B cell (primary cell): ENCODE measurements around the gene PPM1J. TPM values are rescaled to one million over a fixed set of nuclear protein-coding genes. Genes with fewer than 3 reads are reported as not detected.

Experiments
- ATAC-seq: fragments of 200-7000 bp; cut with Tn5 transposase; one replicate; pipeline ENCODE4 v1.10.0; 2021; ENCODE audit warnings: low read depth, mild to moderate bottlenecking, moderate number of reproducible peaks, moderate library complexity
- CTCF ChIA-PET: fragments of 350-600 bp; sonication (Branson Sonifier 250); formaldehyde crosslinking; loops from one replicate; lab custom pipeline; 2021; ENCODE audit warnings: antibody characterized with exemption, inconsistent platforms; lab: Charles Lee
- POLR2A ChIA-PET: fragments of 350-600 bp; sonication (Branson Sonifier 250); formaldehyde crosslinking; loops from one replicate; lab custom pipeline; 2021; ENCODE audit warnings: antibody characterized with exemption; lab: Charles Lee
- DNase-seq: peaks from one replicate; pipeline ENCODE4 v3.0.0; 2013
- H2AFZ ChIP-seq: 2 replicates; pipeline ENCODE4 v1.6.1; 2012; ENCODE audit warnings: mild to moderate bottlenecking, low read depth, low read length; ENCODE audit not compliant: insufficient read depth, poor library complexity, severe bottlenecking
- H3K27ac ChIP-seq, 2 donors: 1 replicate in 1 of 2; 2 replicates in 1 of 2; pipeline ENCODE4 v1.5.1; 2012 to 2013; ENCODE audit warnings: low read length in 2 of 2, mild to moderate bottlenecking in 2 of 2, moderate library complexity in 1 of 2
- H3K27me3 ChIP-seq, 4 experiments: fragments of 200-600 bp in 1 of 4; sonication (generic) in 1 of 4; replicated peaks in 1 of 4; 1 replicate in 2 of 4; 2 replicates in 2 of 4; pipeline versions ENCODE4 v1.6.1 to v1.7.0; 2013 to 2016; ENCODE audit warnings: low read length in 3 of 4, mild to moderate bottlenecking in 2 of 4, mixed read lengths in 1 of 4, moderate library complexity in 1 of 4; ENCODE audit not compliant: insufficient read depth in 4 of 4, control insufficient read depth in 3 of 4; ENCODE audit errors: control extremely low read depth in 1 of 4
- H3K36me3 ChIP-seq, 2 experiments: replicated peaks in 1 of 2; 1 replicate in 1 of 2; 2 replicates in 1 of 2; pipeline versions ENCODE4 v1.6.1 to v1.7.1; 2013; ENCODE audit warnings: low read length in 1 of 2; ENCODE audit not compliant: insufficient read depth in 2 of 2, control insufficient read depth in 1 of 2; ENCODE audit errors: control extremely low read depth in 1 of 2, extremely low read depth in 1 of 2
- H3K4me1 ChIP-seq, 2 donors: fragments of 200-600 bp in 1 of 2; sonication (generic) in 1 of 2; 1 replicate in 1 of 2; 2 replicates in 1 of 2; pipeline versions ENCODE4 v1.5.1 to v1.6.1; 2013 to 2017; ENCODE audit warnings: low read length in 2 of 2; ENCODE audit not compliant: control insufficient read depth in 2 of 2, insufficient read depth in 2 of 2
- H3K4me2 ChIP-seq: replicated peaks from 2 replicates; pipeline ENCODE3; 2012; ENCODE audit warnings: mild to moderate bottlenecking, low read depth, low read length; ENCODE audit not compliant: poor library complexity, severe bottlenecking
- H3K4me3 ChIP-seq, 5 experiments: fragments of 200-600 bp in 1 of 5; sonication (generic) in 1 of 5; 1 replicate in 3 of 5; 2 replicates in 2 of 5; pipeline versions ENCODE4 v1.5.1 to v1.7.0; 2011 to 2016; ENCODE audit warnings: low read length in 4 of 5, mild to moderate bottlenecking in 4 of 5, low read depth in 2 of 5, control low read depth in 1 of 5, moderate library complexity in 1 of 5; ENCODE audit not compliant: insufficient read depth in 1 of 5; ENCODE audit errors: control extremely low read depth in 1 of 5, extremely low read depth in 1 of 5
- H3K79me2 ChIP-seq: fragments of 200-600 bp; sonication (generic); one replicate; pipeline ENCODE4 v1.6.0; 2016; ENCODE audit warnings: low read length; ENCODE audit not compliant: control insufficient read depth, insufficient read depth
- H3K9ac ChIP-seq: fragments of 200-600 bp; sonication (generic); 2 replicates; pipeline ENCODE4 v1.6.1; 2017; ENCODE audit warnings: mild to moderate bottlenecking, low read length, moderate library complexity
- H3K9me3 ChIP-seq, 3 donors: one replicate each; pipeline versions ENCODE4 v1.6.1 to v1.7.1; 2013; ENCODE audit warnings: low read length in 2 of 3; ENCODE audit not compliant: control insufficient read depth in 2 of 3, insufficient read depth in 1 of 3; ENCODE audit errors: control extremely low read depth in 1 of 3
- H4K20me1 ChIP-seq: 2 replicates; pipeline ENCODE4 v1.6.0; 2012; ENCODE audit warnings: mild to moderate bottlenecking, low read length; ENCODE audit not compliant: insufficient read depth, control insufficient read depth, poor library complexity, severe bottlenecking
- H3K27ac Mint-ChIP-seq: one replicate; pipeline ENCODE4 v1.8.0; 2021; ENCODE audit warnings: mixed read lengths
- H3K27me3 Mint-ChIP-seq: one replicate; pipeline ENCODE4 v1.8.0; 2021; ENCODE audit warnings: mixed read lengths
- H3K4me1 Mint-ChIP-seq: one replicate; pipeline ENCODE4 v1.8.0; 2021; ENCODE audit warnings: mixed read lengths
- H3K4me3 Mint-ChIP-seq: one replicate; pipeline ENCODE4 v1.8.0; 2021; ENCODE audit warnings: mixed read lengths
- H3K9me3 Mint-ChIP-seq: one replicate; pipeline ENCODE4 v1.8.0; 2022; ENCODE audit warnings: mixed read lengths; ENCODE audit not compliant: insufficient read depth
- EZH2 ChIP-seq: IDR thresholded peaks from 2 replicates; pipeline ENCODE4 v1.6.1; 2012; ENCODE audit warnings: borderline replicate concordance, low read depth, mild to moderate bottlenecking, moderate library complexity, low read length; ENCODE audit not compliant: insufficient read depth, poor library complexity, severe bottlenecking
- WGBS: methylation state at CpG from one replicate; pipeline ENCODE4 v1.1.5; 2013; ENCODE audit warnings: missing lambda C conversion rate; ENCODE audit not compliant: insufficient coverage; 5-methylcytosine and 5-hydroxymethylcytosine counted together
- intact Hi-C: fragments of 100-400 bp; cut with micrococcal nuclease; formaldehyde crosslinking; loops from one replicate; pipeline ENCODE4 v1.10.0; 2022
- polyA plus RNA-seq: library from polyadenylated mRNA; depleted of rRNA; stranded (reverse); fragments of >200 nt; gene quantifications from 2 replicates; pipeline ENCODE4 v1.2.3, GENCODE V29; 2012
- total RNA-seq, 2 donors: library from RNA; stranded (reverse); fragments of 120-200 nt in 1 of 2; gene quantifications; 1 replicate in 1 of 2; 2 replicates in 1 of 2; pipeline versions ENCODE4 v1.2.3 to v1.2.4, GENCODE V29; 2013 to 2022
- TF ChIP-seq, protein P1 (sequence below): fragments of 200-600 bp; IDR thresholded peaks from one replicate; pipeline ENCODE4 v1.8.0; 2022; ENCODE audit warnings: antibody characterized with exemption, mild to moderate bottlenecking

Gene PPM1J
- total and polyA plus RNA-seq, 2 donors (not counting 1 experiment from before 2014, with no cell fraction given) = 2.1 to 7.5 TPM

GRCh38 chr1:112713466-112714312 lies 1.4 kb downstream of the PPM1J start:
- no peak for TF ChIP-seq EZH2
- Histone ChIP-seq H3K4me1 (peaks cover 20 to 42% of the 10 kb centered on the region in 2 donors), H3K9me3 (no peaks in the 10 kb centered on the region), H3K79me2 (no peaks in the 10 kb centered on the region), H3K27ac (peak overlapping the region in 1 of 2 donors; percentile 21), H3K9ac (peak overlapping the region; percentile 74), H3K4me3 (peak overlapping the region; percentile 16 to 82 (median 69)), H2AFZ (peak overlapping the region; percentile 74), H4K20me1 (no peaks in the 10 kb centered on the region), H3K4me2 (peak overlapping the region; percentile 100), H3K27me3 (peaks cover 0 to 2% (median 0%) of the 10 kb centered on the region in 4 experiments), H3K36me3 (no peaks in the 10 kb centered on the region)
- no peaks in the 10 kb centered on the region for H3K9me3 Mint-ChIP-seq
- CTCF ChIA-PET = interaction anchor here (0.8 to 9.7 kb wide), 8 partner anchors 9 to 360 kb away, joined by 3 to 109 read pairs (median 30); partner anchors contain the start of genes LRIG2 and MOV10
- ATAC-seq (peak; percentile 26), DNase-seq (peak; percentile 86)
- peaks cover 3% of the 10 kb centered on the region for H3K27me3 Mint-ChIP-seq
- POLR2A ChIA-PET = interaction anchor here (0.7 to 0.9 kb wide), 2 partner anchors 11 to 205 kb away, joined by 3 to 4 read pairs; no protein-coding TSS in a partner anchor
- 17% methylated on average over 6 of the region's 14 CpGs for whole genome bisulfite sequencing
- peaks cover 23% of the 10 kb centered on the region for H3K4me1 Mint-ChIP-seq
- H3K4me3 Mint-ChIP-seq = peak overlapping the region; percentile 87
- intact Hi-C loops = loop anchor here (2.0 to 10.0 kb wide), 8 partner anchors 13 to 2001 kb away; partner anchors contain the start of genes AP4B1, CAPZA1, DCLRE1B and LRIG2
- peak overlapping the region; percentile 62 for H3K27ac Mint-ChIP-seq

DNA sequence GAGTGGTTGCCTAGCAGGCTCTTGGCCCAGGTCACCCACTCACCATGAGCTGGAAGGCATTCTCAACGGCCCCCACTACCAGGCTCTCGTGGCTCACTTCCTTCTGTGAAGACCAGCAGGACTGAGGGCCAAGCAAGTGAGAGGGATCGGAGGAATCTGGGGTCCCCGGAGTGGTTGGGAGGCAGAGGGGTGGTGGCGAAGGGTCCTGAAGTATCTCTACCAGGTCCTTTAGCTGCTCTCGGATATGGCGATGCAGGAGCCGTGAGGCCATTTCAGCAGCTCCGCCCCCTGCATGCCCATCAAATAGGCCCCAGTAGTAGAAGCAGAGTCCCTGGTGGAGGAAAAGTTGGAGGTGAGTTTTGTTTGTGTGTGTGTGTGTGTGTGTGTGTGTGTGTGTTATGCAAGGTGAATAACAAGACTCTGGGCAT lies 2.4 kb downstream of the PPM1J start:
- no peak overlapping the region for H3K4me3 Mint-ChIP-seq
- H3K36me3 ChIP-seq = no peaks in the 10 kb centered on the region
- no peak overlapping the region for H3K27ac Mint-ChIP-seq
- H3K27me3 ChIP-seq = no peaks in the 10 kb centered on the region
- intact Hi-C loops = loop anchor here (10.0 kb wide), 4 partner anchors 1102 to 2002 kb away; partner anchors contain the start of genes AP4B1, DCLRE1B, NRAS and RSBN1
- H3K9me3 Mint-ChIP-seq = no peaks in the 10 kb centered on the region
- H3K4me2 ChIP-seq = no peak overlapping the region
- H3K9ac ChIP-seq = no peak overlapping the region
- TF ChIP-seq EZH2 = no peak
- TF ChIP-seq, protein P1, sequence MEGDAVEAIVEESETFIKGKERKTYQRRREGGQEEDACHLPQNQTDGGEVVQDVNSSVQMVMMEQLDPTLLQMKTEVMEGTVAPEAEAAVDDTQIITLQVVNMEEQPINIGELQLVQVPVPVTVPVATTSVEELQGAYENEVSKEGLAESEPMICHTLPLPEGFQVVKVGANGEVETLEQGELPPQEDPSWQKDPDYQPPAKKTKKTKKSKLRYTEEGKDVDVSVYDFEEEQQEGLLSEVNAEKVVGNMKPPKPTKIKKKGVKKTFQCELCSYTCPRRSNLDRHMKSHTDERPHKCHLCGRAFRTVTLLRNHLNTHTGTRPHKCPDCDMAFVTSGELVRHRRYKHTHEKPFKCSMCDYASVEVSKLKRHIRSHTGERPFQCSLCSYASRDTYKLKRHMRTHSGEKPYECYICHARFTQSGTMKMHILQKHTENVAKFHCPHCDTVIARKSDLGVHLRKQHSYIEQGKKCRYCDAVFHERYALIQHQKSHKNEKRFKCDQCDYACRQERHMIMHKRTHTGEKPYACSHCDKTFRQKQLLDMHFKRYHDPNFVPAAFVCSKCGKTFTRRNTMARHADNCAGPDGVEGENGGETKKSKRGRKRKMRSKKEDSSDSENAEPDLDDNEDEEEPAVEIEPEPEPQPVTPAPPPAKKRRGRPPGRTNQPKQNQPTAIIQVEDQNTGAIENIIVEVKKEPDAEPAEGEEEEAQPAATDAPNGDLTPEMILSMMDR = no peak
- ATAC-seq (no peak), DNase-seq (peak; percentile 27)
- H3K27ac ChIP-seq = no peak overlapping the region
- 95% methylated on average over 8 of the region's 9 CpGs for WGBS
- no peaks in the 10 kb centered on the region for H3K27me3 Mint-ChIP-seq
- peaks cover 19 to 37% of the 10 kb centered on the region in 2 donors for H3K4me1 ChIP-seq
- H3K4me3 ChIP-seq = no peak overlapping the region
- no peak overlapping the region for H2AFZ ChIP-seq
- H3K4me1 Mint-ChIP-seq = peaks cover 26% of the 10 kb centered on the region
- POLR2A ChIA-PET = no interaction called here
- H3K9me3 ChIP-seq = no peaks in the 10 kb centered on the region
- no peaks in the 10 kb centered on the region for H3K79me2 ChIP-seq
- CTCF ChIA-PET = interaction anchor here (0.9 to 6.6 kb wide), 2 partner anchors 321 to 360 kb away, joined by 3 to 122 read pairs; partner anchors contain the start of gene LRIG2
- H4K20me1 ChIP-seq = no peaks in the 10 kb centered on the region
